Caco-2 (cell line): ENCODE data around the gene TMEM63C. TPM values are rescaled to one million over a fixed set of nuclear protein-coding genes. Genes with fewer than 3 reads are reported as not detected.

Experiments
- BruUV-seq: library from RNA; stranded (reverse); fragments of 400-500 nt; replicated peaks from 2 replicates; lab custom pipeline; 2021; lab: Mats Ljungman, UMichigan
- CTCF ChIA-PET: fragments of 300-600 bp; sonication (Branson Sonifier 250); formaldehyde crosslinking; loops from one replicate; lab custom pipeline; 2022; ENCODE audit warnings: antibody characterized with exemption; lab: Charles Lee
- POLR2A ChIA-PET: fragments of 300-600 bp; sonication (Branson Sonifier 250); formaldehyde crosslinking; loops from one replicate; lab custom pipeline; 2022; ENCODE audit warnings: antibody characterized with exemption; lab: Charles Lee
- DNase-seq, 2 experiments: peaks; one replicate each; pipeline versions ENCODE4 v3.0.0 to v3.0.0-alpha.2; 2020 to 2022
- H3K27me3 ChIP-seq: replicated peaks from 2 replicates; pipeline ENCODE4 v1.6.0; 2011; ENCODE audit warnings: low read length; ENCODE audit not compliant: control insufficient read depth, insufficient read depth
- H3K36me3 ChIP-seq: 2 replicates; pipeline ENCODE4 v1.5.1; 2011; ENCODE audit warnings: low read length; ENCODE audit not compliant: control insufficient read depth, insufficient read depth
- H3K4me1 ChIP-seq: fragments of 250-450 bp; sonication (Bioruptor Pico); 2 replicates; pipeline ENCODE4 v1.5.1; 2020; ENCODE audit warnings: mild to moderate bottlenecking
- H3K4me3 ChIP-seq: 2 replicates; pipeline ENCODE4 v1.5.1; 2011; ENCODE audit warnings: low read depth, mild to moderate bottlenecking, control low read depth, low read length
- H3K9me3 ChIP-seq: fragments of 250-450 bp; sonication (Bioruptor Pico); 2 replicates; pipeline ENCODE4 v1.5.1; 2020; ENCODE audit warnings: mild to moderate bottlenecking, moderate library complexity
- H3K27ac Mint-ChIP-seq: one replicate; pipeline ENCODE4 v1.8.0; 2022; ENCODE audit warnings: mixed read lengths; ENCODE audit not compliant: unreplicated experiment
- H3K27me3 Mint-ChIP-seq: one replicate; pipeline ENCODE4 v1.8.0; 2022; ENCODE audit warnings: mixed read lengths; ENCODE audit not compliant: insufficient read depth, unreplicated experiment
- H3K36me3 Mint-ChIP-seq: one replicate; pipeline ENCODE4 v1.8.0; 2022; ENCODE audit warnings: mild to moderate bottlenecking, mixed read lengths; ENCODE audit not compliant: insufficient read depth, unreplicated experiment
- H3K4me1 Mint-ChIP-seq: one replicate; pipeline ENCODE4 v1.8.0; 2022; ENCODE audit warnings: low read depth, mixed read lengths; ENCODE audit not compliant: unreplicated experiment
- H3K4me3 Mint-ChIP-seq: one replicate; pipeline ENCODE4 v1.8.0; 2022; ENCODE audit warnings: mild to moderate bottlenecking, moderate library complexity, mixed read lengths; ENCODE audit not compliant: unreplicated experiment
- H3K9me3 Mint-ChIP-seq: one replicate; pipeline ENCODE4 v1.8.0; 2022; ENCODE audit warnings: mixed read lengths; ENCODE audit not compliant: unreplicated experiment
- intact Hi-C: fragments of 100-400 bp; cut with micrococcal nuclease; formaldehyde crosslinking; loops from one replicate; pipeline ENCODE4 v1.10.0; 2022; ENCODE audit not compliant: unreplicated experiment
- total RNA-seq: library from RNA; stranded (reverse); gene quantifications from 2 replicates; pipeline ENCODE4 v1.2.3, GENCODE V29; 2022
- TF ChIP-seq, protein P1 (sequence below), 2 experiments: fragments of 200-600 bp in 1 of 2; IDR thresholded peaks; 1 replicate in 1 of 2; 2 replicates in 1 of 2; pipeline versions ENCODE4 v1.5.1 to v1.8.0; 2011 to 2022; ENCODE audit warnings: antibody characterized with exemption in 1 of 2, control low read depth in 1 of 2, inconsistent platforms in 1 of 2, low read depth in 1 of 2, low read length in 1 of 2, mild to moderate bottlenecking in 1 of 2, moderate library complexity in 1 of 2; ENCODE audit not compliant: insufficient read depth in 1 of 2, severe bottlenecking in 1 of 2, unreplicated experiment in 1 of 2

Gene TMEM63C
- total RNA-seq, 1 experiment from 2014 or later: 1.3 TPM

DNA sequence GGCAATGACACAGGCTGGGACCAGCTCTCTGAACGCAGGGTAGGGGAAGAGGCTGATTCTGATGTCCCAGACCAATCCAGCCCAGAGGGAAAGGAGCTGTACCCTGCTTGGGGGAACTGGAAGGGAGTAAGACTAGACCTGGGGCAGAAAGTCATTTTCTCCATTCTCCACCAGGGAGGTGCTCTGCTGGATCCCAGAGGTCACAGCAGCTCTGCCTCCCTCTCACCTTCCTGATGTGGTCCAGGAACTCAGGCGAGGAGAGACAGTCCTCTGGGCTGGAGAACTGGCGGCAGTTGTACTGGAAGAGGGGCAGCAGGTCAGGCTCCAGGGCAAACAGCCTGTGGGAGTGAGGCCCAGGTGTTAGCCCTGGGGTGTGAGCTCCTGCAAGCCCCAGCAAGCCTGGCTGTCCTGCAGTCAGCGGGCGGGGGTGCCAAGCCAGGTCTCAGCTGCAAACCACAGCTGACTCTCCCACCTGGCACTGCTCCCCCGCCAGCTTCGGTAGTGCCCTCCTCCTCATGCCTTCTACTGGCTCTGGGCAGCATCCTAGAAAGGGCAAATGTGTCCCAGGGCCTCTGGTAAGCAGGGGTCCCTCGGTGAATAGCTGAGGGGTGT is 87.5 kb downstream of the TMEM63C start:
- Mint-ChIP-seq H3K9me3 (peaks cover 9% of the 10 kb centered on the region), H3K4me3 (no peak overlapping the region), H3K36me3 (no peaks in the 10 kb centered on the region), H3K27ac (no peak overlapping the region), H3K4me1 (no peaks in the 10 kb centered on the region), H3K27me3 (no peaks in the 10 kb centered on the region)
- no peak for DNase-seq
- ChIA-PET POLR2A (no interaction called here), CTCF (no interaction called here)
- no peak overlapping the region for H3K4me3 ChIP-seq
- H3K4me1 ChIP-seq: no peaks in the 10 kb centered on the region
- BruUV-seq: no TSS peak
- no peaks in the 10 kb centered on the region for H3K27me3 ChIP-seq
- intact Hi-C loops: no loop called here
- TF ChIP-seq, protein P1, sequence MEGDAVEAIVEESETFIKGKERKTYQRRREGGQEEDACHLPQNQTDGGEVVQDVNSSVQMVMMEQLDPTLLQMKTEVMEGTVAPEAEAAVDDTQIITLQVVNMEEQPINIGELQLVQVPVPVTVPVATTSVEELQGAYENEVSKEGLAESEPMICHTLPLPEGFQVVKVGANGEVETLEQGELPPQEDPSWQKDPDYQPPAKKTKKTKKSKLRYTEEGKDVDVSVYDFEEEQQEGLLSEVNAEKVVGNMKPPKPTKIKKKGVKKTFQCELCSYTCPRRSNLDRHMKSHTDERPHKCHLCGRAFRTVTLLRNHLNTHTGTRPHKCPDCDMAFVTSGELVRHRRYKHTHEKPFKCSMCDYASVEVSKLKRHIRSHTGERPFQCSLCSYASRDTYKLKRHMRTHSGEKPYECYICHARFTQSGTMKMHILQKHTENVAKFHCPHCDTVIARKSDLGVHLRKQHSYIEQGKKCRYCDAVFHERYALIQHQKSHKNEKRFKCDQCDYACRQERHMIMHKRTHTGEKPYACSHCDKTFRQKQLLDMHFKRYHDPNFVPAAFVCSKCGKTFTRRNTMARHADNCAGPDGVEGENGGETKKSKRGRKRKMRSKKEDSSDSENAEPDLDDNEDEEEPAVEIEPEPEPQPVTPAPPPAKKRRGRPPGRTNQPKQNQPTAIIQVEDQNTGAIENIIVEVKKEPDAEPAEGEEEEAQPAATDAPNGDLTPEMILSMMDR (IDR thresholded peaks at IDR 0.05; ENCODE audit: insufficient read depth in 1 of 2, low read depth in 1 of 2, low read length in 1 of 2, severe bottlenecking in 1 of 2, unreplicated experiment in 1 of 2): no peak
- H3K36me3 ChIP-seq: no peaks in the 10 kb centered on the region
- H3K9me3 ChIP-seq: no peaks in the 10 kb centered on the region

DNA sequence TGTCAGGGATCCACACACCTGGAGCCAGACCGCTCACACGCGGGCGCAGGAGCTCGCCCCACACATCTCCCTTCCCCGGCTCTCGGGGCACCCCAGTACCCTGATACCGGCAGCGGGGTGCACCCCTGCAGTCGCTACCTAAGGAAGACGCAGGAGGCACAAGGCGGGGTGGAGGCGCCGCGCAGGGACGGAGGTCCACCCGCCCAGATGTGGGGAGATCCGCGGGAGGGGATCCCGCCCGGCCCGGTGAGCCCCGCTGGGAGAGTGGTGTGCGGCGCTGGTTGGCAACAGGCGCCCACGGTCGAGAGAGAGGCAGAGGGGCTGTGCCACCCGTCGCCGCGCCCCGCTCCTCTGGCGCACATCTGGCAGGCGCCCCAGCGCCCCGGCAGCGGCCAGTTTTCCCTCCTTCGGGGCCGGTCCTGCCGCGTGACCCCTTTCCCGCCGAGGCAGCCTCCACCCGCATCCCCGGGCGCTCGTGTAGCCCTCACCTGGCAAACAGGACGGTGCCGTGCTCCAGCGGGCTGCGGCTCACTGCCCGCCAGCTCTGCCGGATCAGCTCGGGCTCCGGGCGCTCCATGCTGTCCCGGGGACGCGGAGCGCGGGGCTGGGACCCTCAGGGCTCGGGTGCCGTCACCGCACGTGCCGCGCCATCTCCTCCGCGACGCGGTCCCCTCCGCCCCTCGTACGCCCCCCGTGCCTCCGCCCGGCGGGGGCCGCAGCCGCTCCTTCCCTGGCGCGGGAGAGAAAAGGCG is 88.9 kb downstream of the TMEM63C start:
- H3K27me3 ChIP-seq: no peaks in the 10 kb centered on the region
- Mint-ChIP-seq H3K27me3 (no peaks in the 10 kb centered on the region), H3K4me1 (no peaks in the 10 kb centered on the region), H3K4me3 (no peak overlapping the region), H3K9me3 (peaks cover 9% of the 10 kb centered on the region), H3K36me3 (no peaks in the 10 kb centered on the region), H3K27ac (no peak overlapping the region)
- H3K4me3 ChIP-seq: no peak overlapping the region
- TF ChIP-seq, protein P1 (IDR thresholded peaks at IDR 0.05; ENCODE audit: insufficient read depth in 1 of 2, low read depth in 1 of 2, low read length in 1 of 2, severe bottlenecking in 1 of 2, unreplicated experiment in 1 of 2): no peak
- no peaks in the 10 kb centered on the region for H3K4me1 ChIP-seq
- no peaks in the 10 kb centered on the region for H3K9me3 ChIP-seq
- no peaks in the 10 kb centered on the region for H3K36me3 ChIP-seq
- POLR2A ChIA-PET: no interaction called here
- BruUV-seq: no TSS peak
- intact Hi-C loops: no loop called here
- CTCF ChIA-PET: no interaction called here
- DNase-seq: no peak

DNA sequence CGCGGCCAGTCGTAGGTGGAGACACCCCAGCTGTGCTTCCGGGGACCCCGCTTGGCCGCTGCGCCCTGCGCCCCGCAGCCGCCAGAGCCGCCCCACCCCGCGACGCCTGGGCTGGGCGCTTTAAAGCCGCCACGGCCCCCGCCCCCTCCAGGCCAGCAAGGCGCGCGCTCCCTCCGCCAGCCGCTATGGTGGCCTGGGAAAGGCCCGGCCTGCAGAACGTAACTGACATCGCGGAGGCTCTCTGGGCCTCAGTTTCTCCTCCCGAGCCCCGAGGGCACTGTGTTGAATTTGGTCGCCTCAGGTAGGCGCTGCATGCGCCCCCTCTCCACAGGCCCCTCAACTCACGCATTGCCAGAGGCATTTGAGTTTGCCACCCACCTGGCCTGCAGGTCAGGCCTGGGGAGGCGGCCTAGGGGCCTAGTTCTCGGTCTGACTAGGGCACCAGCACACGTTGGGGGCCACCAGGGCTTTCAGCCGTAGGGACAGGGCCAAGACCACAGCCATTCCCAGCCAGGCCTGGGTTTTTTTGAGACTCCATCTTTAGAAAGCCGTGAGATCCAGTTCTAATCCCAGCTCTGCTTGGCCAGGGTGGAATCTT is 89.6 kb downstream of the TMEM63C start, which contains the start of gene NGB:
NGB (minus strand) TSS at position 94 of the 598 bp plus-strand sequence. CDS start 269 bp downstream, outside the sequence.
- no peaks in the 10 kb centered on the region for H3K4me1 Mint-ChIP-seq

More for the DNA sequence above, 89.6 kb downstream of the TMEM63C start, which contains the start of gene NGB:
- Mint-ChIP-seq H3K4me3 (no peak within 1 kb of the TSS), H3K36me3 (no peaks in the 10 kb centered on the region), H3K27me3 (no peaks in the 10 kb centered on the region), H3K27ac (no peak within 1 kb of the TSS), H3K9me3 (peaks cover 9% of the 10 kb centered on the region)
- TF ChIP-seq, protein P1 (IDR thresholded peaks at IDR 0.05; ENCODE audit: insufficient read depth in 1 of 2, low read depth in 1 of 2, low read length in 1 of 2, severe bottlenecking in 1 of 2, unreplicated experiment in 1 of 2): no peak
- DNase-seq: no peak
- Histone ChIP-seq H3K36me3 (no peaks in the 10 kb centered on the region), H3K4me3 (no peak within 1 kb of the TSS), H3K27me3 (no peaks in the 10 kb centered on the region), H3K9me3 (no peaks in the 10 kb centered on the region), H3K4me1 (no peaks in the 10 kb centered on the region)
- intact Hi-C loops: no loop called here
- BruUV-seq: no TSS peak
- CTCF ChIA-PET: no interaction called here
- POLR2A ChIA-PET: no interaction called here
